Adrenal gland (tissue), 5 donors: ENCODE data around the gene PIGH.

Experiments used
- POLR2A ChIP-seq, 2 donors: fragments of 450-650 bp; IDR thresholded peaks; one replicate each; pipeline ENCODE4 v1.6.1; 2017; ENCODE audit warnings: antibody characterized with exemption in 2 of 2, mild to moderate bottlenecking in 2 of 2, moderate library complexity in 1 of 2
- TF ChIP-seq, protein P1 (sequence below), 6 experiments: fragments of 450-650 bp in 4 of 6; fragments of 200-600 bp in 2 of 6; sonication (generic) in 1 of 6; IDR thresholded peaks; 1 replicate in 5 of 6; 2 replicates in 1 of 6; pipeline versions ENCODE4 v1.5.1 to v1.8.0; 2016 to 2021; ENCODE audit warnings: antibody characterized with exemption in 6 of 6, mild to moderate bottlenecking in 2 of 6, moderate library complexity in 1 of 6
- donor health status: DM: no; HTN: no; CAD: no.

DNA sequence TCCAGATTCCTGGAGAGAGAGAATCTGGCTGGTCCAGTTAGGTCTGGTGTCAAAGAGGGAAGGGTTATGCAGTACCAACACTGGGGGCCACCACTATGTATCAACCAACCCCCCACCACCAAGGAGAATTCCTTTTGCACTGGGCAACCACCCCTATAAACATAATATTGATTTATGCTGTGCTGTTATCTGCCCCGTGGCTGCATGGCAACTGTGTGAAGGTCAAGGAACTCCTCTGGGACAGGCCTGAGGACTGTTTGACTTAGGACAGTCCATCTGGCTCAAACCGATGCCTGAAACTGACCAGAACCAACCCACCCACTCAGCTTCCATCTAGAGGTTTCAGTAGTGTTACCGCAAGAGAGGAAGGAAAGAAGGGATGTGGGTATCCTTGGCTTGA lies 46.5 kb downstream of the PIGH start:
- TF ChIP-seq, protein P1, sequence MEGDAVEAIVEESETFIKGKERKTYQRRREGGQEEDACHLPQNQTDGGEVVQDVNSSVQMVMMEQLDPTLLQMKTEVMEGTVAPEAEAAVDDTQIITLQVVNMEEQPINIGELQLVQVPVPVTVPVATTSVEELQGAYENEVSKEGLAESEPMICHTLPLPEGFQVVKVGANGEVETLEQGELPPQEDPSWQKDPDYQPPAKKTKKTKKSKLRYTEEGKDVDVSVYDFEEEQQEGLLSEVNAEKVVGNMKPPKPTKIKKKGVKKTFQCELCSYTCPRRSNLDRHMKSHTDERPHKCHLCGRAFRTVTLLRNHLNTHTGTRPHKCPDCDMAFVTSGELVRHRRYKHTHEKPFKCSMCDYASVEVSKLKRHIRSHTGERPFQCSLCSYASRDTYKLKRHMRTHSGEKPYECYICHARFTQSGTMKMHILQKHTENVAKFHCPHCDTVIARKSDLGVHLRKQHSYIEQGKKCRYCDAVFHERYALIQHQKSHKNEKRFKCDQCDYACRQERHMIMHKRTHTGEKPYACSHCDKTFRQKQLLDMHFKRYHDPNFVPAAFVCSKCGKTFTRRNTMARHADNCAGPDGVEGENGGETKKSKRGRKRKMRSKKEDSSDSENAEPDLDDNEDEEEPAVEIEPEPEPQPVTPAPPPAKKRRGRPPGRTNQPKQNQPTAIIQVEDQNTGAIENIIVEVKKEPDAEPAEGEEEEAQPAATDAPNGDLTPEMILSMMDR (IDR thresholded peaks at IDR 0.05) = no peak
- no peak for TF ChIP-seq POLR2A (IDR thresholded peaks at IDR 0.05)
